H54 (cell line): ENCODE results near the gene TSPAN10.

Experiments used
- DNase-seq: peaks from one replicate; pipeline ENCODE4 v3.0.0; 2011; ENCODE audit warnings: low spot score, mixed read lengths; ENCODE audit not compliant: insufficient read length
- FAIRE-seq: peaks from 3 replicates; lab custom pipeline; 2011; peaks lifted over from hg19 to GRCh38; lab: Jason Lieb, UNC
- POLR2A ChIP-seq: IDR thresholded peaks from 2 replicates; pipeline ENCODE4 v1.6.1; 2011; ENCODE audit warnings: low read depth, mild to moderate bottlenecking, low read length

Gene TSPAN10

DNA sequence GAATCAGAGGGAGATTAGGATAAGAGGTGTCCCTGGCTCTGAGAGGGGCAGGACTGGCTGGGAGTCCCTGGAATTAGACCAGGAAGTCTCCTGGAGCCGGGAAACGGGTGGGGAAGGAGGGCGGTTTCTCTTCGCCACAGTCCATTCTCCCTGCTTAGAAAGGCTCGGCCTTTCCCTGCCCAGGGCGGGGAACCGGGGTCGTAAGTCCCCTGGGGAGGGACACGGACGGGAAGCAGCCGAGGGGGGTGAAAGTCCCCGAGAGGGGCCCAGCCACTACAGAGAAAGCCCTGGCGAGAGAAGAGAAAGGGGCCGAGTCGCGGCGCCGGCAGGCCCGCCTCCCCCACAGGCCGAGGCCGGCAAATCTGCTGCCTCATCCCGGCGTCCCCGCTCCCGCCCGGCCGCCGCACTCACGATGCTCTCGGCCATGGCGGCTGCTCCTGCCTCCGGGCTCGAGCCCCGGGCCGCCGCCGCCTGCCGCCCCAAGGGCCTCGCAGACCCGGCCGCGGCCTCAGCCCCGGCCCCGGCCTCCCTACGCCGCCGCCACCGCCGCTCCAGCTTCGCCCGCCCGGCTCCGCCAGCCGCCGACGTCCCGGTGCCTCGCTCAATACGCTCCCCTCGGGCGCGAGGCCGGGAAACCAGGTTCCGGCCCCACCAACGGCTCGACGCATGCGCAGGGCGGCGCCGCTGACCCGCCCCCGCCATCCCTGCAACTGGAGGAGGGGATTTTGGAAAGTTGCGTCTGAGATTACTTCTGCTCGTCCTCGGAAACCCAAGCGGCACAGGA, at the start of gene TSPAN10, which contains the start of gene NPLOC4:
Gene TSPAN10 (plus strand): TSS at position 692 of the 784 bp plus-strand sequence. CDS start 5,217 bp downstream, outside the sequence.
Gene NPLOC4 (minus strand): TSS at position 608 of the 784 bp plus-strand sequence. CDS start 182 bp downstream, at position 426.
- FAIRE-seq (no peak), DNase-seq (peak; percentile 90)
- TF ChIP-seq POLR2A, result peak; percentile 86

DNA sequence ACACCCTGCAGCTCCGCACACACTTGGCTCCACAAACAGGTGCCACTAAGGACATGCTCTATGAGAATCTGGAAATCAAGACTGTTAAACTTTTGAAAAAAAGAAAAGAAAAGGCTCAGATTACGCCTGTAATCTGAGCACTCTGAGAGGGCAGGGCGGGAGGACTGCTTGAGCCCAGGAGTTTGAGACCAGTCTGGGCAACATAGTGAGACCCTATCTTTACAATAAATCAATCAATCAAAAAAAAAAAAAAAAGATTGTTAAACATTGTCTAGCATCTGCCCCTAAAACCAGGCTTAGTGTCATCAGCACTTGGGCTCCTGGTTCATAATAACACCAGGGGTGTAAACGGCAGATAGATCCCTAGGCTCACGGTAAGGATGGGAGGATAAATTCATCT, 47.4 kb upstream of the TSPAN10 start:
- TF ChIP-seq POLR2A, result no peak
- FAIRE-seq, result no peak
- no peak for DNase-seq

DNA sequence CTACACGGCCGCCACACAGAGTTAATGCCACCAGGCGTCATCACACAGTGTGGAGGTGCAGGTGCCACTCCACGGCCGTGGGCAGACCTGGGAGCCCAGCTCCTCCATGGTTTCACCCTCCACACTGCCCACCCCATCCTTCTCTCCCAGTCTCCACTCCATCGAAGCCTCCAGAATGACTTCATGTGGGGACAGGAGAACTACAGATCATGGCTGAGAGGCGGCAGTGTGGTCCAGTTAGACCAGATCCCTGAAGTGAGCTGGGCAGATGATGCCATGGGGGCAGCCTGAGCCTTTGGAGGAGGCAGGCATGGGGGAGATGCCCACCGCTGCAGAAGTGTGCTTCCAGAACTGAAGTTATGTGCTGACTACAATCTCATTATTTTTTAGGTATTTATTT, 46.9 kb upstream of the TSPAN10 start:
- FAIRE-seq, result no peak
- DNase-seq, result no peak
- no peak for TF ChIP-seq POLR2A

DNA sequence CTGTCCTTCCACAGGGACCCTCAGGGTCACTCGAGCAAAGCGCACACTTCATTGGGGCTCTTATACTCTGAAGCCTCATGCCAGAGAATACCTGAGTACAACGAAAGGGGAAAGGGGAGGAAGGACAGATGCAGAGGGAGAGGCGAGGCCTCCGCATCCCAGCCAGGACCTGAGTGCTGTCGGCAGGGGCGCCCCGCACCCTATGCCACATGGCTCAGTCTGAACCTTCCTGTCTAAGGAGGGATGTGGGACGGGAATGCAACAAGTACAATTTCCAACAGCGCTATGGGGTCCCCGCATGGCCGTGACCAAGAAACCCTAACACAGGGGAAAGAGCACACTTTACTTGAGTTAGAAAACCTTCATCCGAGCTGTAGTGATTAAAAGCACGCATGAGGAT, 45.0 kb upstream of the TSPAN10 start:
- FAIRE-seq, result no peak
- TF ChIP-seq POLR2A, result no peak
- no peak for DNase-seq

DNA sequence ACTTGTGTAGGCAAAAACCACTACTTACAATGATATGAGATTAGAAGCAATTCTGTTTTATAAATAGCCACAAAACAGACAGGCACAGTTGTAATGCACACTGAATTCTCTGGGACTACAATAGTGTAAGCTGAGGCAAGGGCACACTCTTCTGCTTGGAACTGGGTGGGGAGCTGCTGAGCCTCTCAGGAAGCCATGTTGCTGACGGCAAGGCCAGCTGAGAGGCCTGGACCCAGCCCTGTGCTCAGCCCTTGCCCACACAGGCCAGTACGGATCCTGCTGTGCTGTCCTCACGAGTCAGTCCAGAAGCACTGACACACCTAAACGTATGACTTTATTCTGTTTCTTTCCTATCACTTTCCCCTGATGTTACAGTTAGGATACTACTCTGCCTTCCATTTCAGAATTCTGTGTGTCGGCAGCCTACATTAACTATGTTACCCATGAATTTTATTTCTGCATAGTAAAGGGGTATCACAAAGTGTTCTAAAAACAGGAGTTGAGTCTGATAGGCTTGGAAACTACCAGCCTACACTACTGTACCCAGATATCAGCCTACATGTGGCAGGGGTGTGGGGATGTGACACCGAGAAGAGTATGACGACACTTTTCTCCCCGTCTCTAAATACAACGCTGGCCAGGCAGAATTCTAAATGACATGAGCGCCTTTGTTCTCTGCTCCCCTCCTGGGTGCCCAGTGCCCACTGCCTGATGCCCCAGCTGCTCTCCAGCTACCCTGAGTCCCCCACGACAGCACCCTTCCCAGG, 43.7 kb upstream of the TSPAN10 start:
- FAIRE-seq (no peak), DNase-seq (no peak)
- TF ChIP-seq POLR2A, result no peak

DNA sequence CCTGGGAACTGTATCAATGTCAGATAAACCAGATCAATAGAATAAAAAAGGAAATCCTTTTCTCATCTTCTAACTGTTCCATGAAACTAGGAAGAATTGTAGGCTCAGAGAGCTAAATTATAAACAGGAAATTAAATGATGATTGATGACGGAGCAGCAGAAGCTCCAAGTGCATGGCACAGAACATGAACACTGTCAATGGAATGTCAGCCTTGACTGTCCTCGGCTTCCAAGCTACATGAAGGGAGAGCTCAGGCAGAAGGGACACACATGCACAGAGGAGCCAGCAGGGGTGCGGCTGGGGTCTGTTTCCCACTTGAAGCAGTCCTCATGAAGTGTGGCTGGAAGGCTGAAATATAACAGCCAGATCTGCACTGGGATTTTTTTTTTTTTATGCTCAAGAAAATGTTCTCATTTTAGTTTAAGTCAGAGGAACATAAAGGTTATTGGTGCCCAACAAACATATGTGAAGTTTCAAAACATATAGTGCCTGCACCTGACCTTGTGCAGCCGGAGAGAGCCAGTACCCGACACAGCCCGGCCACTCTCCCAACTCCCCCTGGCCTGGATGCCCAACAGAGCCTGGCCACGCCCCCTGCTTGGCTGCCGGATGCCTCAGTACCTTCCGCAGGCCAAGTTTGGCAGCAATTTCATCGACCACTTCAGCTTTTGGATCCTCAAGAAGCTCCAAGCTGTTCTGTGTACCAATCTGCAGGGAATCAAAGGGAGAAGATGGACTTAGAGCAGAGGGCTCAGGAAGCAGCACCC, 37.1 kb upstream of the TSPAN10 start:
- DNase-seq (no peak), FAIRE-seq (no peak)
- TF ChIP-seq POLR2A, result no peak

DNA sequence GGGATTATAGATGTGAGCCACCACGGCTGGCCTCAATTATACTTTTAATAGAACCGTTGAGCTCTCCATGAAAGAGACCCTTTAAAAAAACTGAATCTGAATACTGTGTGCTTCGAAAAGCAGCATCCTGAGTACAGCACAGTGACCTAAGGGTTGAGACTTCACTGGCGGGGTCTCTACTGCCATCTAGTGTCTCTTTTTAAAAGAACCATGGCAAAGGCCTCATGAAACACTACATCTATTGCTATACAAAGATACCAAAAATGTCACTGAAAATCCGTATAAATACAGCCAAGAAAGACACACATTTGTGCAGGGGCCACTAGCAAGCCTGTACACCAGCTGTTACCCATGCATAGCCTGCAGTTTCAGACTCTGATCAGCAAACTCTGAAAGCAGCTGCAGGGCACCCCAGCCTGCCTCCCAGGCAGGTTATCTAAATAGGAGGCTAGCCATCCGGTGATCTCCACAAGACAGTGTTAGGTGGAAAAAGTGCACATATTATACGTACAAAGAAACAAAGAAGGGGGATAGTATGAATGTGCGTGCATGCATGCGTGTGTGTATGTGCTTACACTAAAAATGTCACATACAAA, 35.4 kb upstream of the TSPAN10 start:
- FAIRE-seq, result no peak
- no peak for TF ChIP-seq POLR2A
- DNase-seq, result no peak

DNA sequence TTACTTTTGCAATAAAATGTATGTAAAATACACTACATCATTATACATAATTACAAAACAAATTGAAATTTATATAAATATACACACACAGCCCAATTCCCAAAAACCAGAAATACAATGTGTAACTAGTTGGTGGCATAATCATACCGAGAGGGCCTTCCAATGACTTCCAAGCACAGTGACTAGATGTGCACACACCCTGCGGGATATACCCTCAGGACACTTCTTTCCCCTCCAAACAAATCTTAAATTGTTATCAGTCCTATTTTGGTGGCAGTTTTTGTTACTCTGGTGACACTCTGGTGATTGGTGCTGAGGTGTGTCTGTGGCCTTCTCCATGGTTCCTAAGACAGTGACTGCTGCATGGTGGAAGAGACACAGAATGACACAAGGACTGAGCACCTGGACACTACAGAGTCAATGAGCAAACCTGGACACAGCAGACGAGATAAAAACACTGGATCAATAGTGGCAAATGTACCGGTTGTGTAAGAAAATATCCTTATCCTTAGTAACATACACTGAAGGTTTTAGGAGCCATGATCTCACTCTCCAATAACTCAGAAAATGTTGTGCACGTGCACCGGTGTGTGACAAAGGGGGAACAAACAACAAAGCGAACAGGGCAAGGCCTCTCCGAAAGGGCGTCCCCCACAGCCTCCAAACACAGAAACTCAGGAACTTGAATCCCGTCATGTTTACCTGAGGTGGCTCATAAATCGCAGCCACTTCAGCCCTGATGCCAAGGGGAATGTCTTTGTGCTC, 33.0 kb upstream of the TSPAN10 start:
- FAIRE-seq, result no peak
- TF ChIP-seq POLR2A, result no peak
- DNase-seq, result no peak

DNA sequence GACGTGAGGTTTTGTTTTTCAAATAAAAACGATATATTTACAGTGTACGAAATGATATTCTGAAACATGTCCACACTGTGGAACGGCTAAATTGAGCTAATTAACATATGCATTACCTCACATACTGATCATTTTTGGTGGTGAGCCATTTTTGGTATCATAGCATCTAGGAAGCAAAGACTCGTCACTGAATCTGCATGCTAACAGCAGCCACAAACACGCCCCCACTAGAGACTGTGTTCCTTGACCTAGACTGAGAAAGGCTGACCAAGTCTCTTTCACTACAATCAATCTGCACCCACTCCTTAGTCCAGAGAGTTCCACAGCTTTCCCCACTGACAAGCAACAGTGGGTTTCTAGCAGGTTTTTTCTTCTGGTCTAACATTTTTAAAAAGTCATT, 29.6 kb upstream of the TSPAN10 start:
- no peak for TF ChIP-seq POLR2A
- DNase-seq, result no peak
- FAIRE-seq, result no peak

DNA sequence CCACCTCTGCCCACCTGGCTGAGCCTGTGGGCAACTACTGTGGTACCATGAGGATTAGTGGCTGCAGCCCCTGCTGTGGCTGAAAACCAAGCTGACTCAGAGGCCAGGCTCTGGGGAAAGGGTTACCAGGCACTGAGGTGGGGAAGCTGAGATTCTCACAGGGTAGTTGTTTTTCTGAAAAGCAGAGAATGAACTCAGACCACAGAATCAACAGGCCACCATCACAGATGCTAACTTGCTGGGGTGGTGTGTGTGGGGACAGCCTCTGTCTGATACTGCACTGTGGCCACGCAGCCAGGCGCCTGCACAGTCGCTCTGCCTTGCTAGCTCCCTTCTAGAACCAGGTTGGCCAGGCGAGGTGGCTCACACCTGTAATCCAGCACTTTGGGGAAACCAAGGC, 28.9 kb upstream of the TSPAN10 start:
- DNase-seq, result no peak
- FAIRE-seq, result no peak
- TF ChIP-seq POLR2A, result no peak

DNA sequence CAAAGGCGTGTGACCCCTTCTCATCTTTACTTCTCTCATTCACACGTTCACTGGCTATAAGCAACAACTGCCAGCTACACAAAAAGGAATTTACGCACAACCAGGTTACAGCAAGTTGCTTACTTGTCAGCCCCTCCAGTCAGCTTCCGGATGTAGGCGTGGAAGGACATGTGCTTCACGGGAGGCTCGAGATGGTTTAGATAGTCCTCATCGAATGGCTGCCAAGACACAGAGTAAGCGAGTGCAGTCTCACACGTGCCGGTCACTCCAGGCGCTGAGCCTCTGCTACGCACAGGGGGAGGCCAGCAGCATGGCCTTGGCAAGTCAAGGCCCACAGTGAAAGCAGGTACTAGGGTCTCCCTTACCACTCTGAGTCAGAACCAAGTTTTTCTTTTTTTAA, 28.4 kb upstream of the TSPAN10 start:
- DNase-seq (no peak), FAIRE-seq (no peak)
- no peak for TF ChIP-seq POLR2A

DNA sequence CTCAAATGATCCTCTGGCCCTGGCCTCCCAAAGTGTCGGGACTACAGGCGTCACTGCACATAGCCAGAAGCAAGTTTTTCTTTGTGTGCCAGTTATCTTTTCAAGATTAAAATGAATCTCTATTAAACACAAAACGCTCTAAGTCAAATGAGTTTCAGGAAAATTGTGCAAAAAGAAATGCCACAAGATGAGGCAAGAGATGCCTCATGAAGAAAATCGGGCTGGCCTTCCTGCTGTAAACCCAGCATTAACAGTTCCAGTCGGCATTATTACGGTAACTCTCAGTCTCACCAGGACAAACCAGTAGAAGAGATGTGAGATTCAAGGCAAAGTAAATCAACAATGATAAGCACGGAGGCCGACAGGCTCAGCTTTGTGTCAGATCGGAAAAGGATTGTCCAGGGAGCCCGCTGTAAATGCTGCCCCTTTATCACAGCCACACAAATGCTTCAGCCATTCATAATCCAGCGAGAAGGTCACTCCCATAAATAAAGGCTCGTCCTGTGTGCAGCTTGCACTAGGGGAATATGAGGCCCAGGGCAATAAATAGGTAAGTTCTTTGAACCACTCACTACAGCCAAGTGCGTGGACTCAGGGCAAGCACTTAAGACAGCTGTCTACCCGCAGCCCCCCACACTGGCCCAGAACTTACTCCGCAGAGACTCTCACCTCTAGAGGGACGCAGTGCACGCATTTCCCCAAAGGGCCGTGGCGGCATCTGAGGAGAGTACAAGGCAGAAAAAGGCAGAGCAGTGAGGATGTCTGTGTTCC, 27.3 kb upstream of the TSPAN10 start:
- TF ChIP-seq POLR2A, result no peak
- DNase-seq (no peak), FAIRE-seq (no peak)
